HL-60 (cell line): ENCODE data around the gene GET4.

ENCODE experiments used
- GABPA ChIP-seq: IDR thresholded peaks from 2 replicates; pipeline ENCODE4 v1.6.1; 2012; ENCODE audit warnings: low read depth
- POLR2AphosphoS5 ChIP-seq: IDR thresholded peaks from 2 replicates; pipeline ENCODE4 v1.6.1; 2012; ENCODE audit warnings: low read depth
- SPI1 ChIP-seq: IDR thresholded peaks from 2 replicates; pipeline ENCODE4 v1.6.1; 2012; ENCODE audit warnings: low read depth, mild to moderate bottlenecking, borderline replicate concordance
- TF ChIP-seq, protein P1 (sequence below): IDR thresholded peaks from one replicate; pipeline ENCODE4 v1.5.1; 2011; ENCODE audit warnings: low read length, control low read depth, inconsistent platforms; ENCODE audit not compliant: insufficient read depth
- TF ChIP-seq, protein P2 (sequence below): IDR thresholded peaks from 2 replicates; pipeline ENCODE4 v1.6.1; 2012; ENCODE audit warnings: low read depth; ENCODE audit not compliant: insufficient replicate concordance

DNA sequence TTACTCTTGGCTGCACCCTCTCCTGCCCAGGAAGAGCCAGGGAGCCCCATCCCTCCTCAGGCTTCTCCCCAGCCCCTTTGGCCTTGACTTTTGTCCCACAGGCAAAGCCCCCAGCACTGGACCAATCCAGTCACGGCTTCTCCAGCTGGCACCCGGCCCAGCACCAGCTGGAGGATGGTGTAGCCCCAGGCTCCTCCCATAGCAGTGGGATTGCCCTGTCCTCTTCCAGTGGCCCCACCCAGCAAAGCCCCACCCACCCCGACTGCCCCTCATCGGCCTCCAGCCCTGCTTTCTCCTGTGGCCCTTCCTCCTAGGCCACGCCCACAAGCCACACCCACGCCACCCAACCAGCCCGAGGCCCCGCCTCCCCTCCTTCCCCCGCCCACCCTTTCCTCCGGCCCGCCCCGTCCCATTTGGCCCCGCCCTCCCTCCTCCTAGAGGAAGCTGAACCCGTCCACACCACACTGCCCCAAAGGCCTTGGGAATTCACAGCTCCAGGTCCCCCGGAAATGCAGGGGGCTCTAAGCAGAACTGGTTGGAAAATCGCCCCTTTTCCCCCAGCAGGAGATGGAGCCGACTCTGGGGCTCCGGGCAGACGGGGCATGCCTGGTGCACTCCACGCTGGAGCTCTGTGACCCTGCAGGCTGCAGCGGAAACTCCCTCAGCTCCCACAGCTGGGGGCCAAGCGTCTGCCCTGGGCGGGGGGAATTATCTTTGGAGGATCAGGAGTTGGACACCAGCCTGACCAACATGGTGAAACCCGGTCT, 25.2 kb downstream of the GET4 start:
- TF ChIP-seq, protein P1, sequence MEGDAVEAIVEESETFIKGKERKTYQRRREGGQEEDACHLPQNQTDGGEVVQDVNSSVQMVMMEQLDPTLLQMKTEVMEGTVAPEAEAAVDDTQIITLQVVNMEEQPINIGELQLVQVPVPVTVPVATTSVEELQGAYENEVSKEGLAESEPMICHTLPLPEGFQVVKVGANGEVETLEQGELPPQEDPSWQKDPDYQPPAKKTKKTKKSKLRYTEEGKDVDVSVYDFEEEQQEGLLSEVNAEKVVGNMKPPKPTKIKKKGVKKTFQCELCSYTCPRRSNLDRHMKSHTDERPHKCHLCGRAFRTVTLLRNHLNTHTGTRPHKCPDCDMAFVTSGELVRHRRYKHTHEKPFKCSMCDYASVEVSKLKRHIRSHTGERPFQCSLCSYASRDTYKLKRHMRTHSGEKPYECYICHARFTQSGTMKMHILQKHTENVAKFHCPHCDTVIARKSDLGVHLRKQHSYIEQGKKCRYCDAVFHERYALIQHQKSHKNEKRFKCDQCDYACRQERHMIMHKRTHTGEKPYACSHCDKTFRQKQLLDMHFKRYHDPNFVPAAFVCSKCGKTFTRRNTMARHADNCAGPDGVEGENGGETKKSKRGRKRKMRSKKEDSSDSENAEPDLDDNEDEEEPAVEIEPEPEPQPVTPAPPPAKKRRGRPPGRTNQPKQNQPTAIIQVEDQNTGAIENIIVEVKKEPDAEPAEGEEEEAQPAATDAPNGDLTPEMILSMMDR, result no peak
- TF ChIP-seq POLR2AphosphoS5, result no peak
- no peak for TF ChIP-seq GABPA
- TF ChIP-seq, protein P2, sequence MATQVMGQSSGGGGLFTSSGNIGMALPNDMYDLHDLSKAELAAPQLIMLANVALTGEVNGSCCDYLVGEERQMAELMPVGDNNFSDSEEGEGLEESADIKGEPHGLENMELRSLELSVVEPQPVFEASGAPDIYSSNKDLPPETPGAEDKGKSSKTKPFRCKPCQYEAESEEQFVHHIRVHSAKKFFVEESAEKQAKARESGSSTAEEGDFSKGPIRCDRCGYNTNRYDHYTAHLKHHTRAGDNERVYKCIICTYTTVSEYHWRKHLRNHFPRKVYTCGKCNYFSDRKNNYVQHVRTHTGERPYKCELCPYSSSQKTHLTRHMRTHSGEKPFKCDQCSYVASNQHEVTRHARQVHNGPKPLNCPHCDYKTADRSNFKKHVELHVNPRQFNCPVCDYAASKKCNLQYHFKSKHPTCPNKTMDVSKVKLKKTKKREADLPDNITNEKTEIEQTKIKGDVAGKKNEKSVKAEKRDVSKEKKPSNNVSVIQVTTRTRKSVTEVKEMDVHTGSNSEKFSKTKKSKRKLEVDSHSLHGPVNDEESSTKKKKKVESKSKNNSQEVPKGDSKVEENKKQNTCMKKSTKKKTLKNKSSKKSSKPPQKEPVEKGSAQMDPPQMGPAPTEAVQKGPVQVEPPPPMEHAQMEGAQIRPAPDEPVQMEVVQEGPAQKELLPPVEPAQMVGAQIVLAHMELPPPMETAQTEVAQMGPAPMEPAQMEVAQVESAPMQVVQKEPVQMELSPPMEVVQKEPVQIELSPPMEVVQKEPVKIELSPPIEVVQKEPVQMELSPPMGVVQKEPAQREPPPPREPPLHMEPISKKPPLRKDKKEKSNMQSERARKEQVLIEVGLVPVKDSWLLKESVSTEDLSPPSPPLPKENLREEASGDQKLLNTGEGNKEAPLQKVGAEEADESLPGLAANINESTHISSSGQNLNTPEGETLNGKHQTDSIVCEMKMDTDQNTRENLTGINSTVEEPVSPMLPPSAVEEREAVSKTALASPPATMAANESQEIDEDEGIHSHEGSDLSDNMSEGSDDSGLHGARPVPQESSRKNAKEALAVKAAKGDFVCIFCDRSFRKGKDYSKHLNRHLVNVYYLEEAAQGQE, result no peak
- no peak for TF ChIP-seq SPI1
